H1 (cell line): ENCODE results near the gene DAB2IP. TPM values are rescaled to one million over a fixed set of nuclear protein-coding genes. Genes with fewer than 3 reads are reported as not detected.

Experiments used
- JUN ChIP-seq: IDR thresholded peaks from 2 replicates; pipeline ENCODE4 v1.6.1; 2011; ENCODE audit warnings: low read depth, mild to moderate bottlenecking, improper control_type of control experiment, low read length
- polyA plus RNA-seq, 7 experiments: library from polyadenylated mRNA; depleted of rRNA in 3 of 7; stranded (reverse) in 5 of 7; unstranded in 2 of 7; fragments of >200 nt in 5 of 7; fragments of 200-250 nt in 2 of 7; gene quantifications; 1 replicate in 5 of 7; 2 replicates in 1 of 7; 4 replicates in 1 of 7; pipeline versions ENCODE4 v1.2.1 to v1.2.3, GENCODE V29; 2011 to 2013; ENCODE audit warnings: missing spikeins in 2 of 7, mixed read lengths in 2 of 7
- total RNA-seq: library from RNA; stranded (reverse); fragmentation: NEBNext Ultra II Directional; extraction: Animal tissue kit (Norgen Biotek cat#: 25700); gene quantifications from 2 replicates; pipeline ENCODE4 v1.2.1, GENCODE V29; 2021

Gene DAB2IP
- total and polyA plus RNA-seq, 2 of the 8 experiments (the other 6 are each of a cell fraction or from before 2014, with no cell fraction given), result 19.7 to 39.5 TPM

GRCh38 chr9:121672213-121672612, 20.8 kb downstream of the DAB2IP start (continued):
- TF ChIP-seq JUN, result no peak
